Neutrophil (primary cell): ENCODE measurements around the gene MEP1B.

Source experiments
- H3K27ac ChIP-seq: fragments of 200-600 bp; sonication (generic); 2 replicates; pipeline ENCODE4 v1.5.1; 2016; ENCODE audit warnings: mild to moderate bottlenecking, moderate library complexity
- H3K27me3 ChIP-seq: fragments of 200-600 bp; sonication (generic); 2 replicates; pipeline ENCODE4 v1.6.0; 2016; ENCODE audit warnings: mild to moderate bottlenecking
- H3K36me3 ChIP-seq: fragments of 200-600 bp; sonication (generic); 2 replicates; pipeline ENCODE4 v1.5.1; 2017
- H3K4me1 ChIP-seq, 2 experiments: fragments of 200-600 bp in 1 of 2; sonication (generic) in 1 of 2; 1 replicate in 1 of 2; 2 replicates in 1 of 2; pipeline versions ENCODE4 v1.5.1 to v1.6.1; 2013 to 2016; ENCODE audit warnings: low read depth in 1 of 2, low read length in 1 of 2, mild to moderate bottlenecking in 1 of 2, moderate library complexity in 1 of 2; ENCODE audit not compliant: control insufficient read depth in 1 of 2, insufficient read depth in 1 of 2
- H3K4me3 ChIP-seq, 2 experiments: fragments of 200-600 bp in 1 of 2; sonication (generic) in 1 of 2; 1 replicate in 1 of 2; 2 replicates in 1 of 2; pipeline ENCODE4 v1.5.1; 2013 to 2016; ENCODE audit warnings: low read depth in 1 of 2, low read length in 1 of 2, mild to moderate bottlenecking in 1 of 2, moderate library complexity in 1 of 2
- H3K9me3 ChIP-seq: fragments of 200-600 bp; sonication (generic); 2 replicates; pipeline ENCODE4 v1.5.1; 2016
- TF ChIP-seq, protein P1 (sequence below): fragments of 200-600 bp; sonication (generic); IDR thresholded peaks from 2 replicates; pipeline ENCODE4 v1.5.1; 2016; ENCODE audit warnings: antibody characterized with exemption

The MEP1B gene

DNA sequence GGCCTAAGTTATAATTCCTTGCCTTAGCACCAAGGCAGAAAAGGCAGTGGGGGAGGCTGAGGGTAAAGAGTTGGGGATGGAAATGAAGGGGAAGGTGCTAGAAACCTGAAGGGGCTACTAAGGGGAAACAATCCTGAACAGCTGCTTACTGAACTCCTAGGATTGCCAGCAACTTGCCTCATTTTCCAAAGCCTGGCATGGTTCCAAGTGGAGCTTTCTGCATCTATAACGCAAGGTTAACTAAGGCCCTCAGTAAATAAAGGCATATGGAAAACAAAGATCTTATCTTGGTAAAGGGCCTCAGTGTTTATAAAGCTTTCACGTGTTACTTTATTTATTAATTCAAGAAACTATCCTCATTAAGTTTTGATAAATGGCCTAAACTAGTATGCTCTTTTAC is 10.9 kb downstream of the MEP1B start:
- no peak overlapping the region for H3K27ac ChIP-seq
- H3K4me3 ChIP-seq, result no peak overlapping the region
- no peaks in the 10 kb centered on the region for H3K27me3 ChIP-seq
- H3K9me3 ChIP-seq, result no peaks in the 10 kb centered on the region
- TF ChIP-seq, protein P1, sequence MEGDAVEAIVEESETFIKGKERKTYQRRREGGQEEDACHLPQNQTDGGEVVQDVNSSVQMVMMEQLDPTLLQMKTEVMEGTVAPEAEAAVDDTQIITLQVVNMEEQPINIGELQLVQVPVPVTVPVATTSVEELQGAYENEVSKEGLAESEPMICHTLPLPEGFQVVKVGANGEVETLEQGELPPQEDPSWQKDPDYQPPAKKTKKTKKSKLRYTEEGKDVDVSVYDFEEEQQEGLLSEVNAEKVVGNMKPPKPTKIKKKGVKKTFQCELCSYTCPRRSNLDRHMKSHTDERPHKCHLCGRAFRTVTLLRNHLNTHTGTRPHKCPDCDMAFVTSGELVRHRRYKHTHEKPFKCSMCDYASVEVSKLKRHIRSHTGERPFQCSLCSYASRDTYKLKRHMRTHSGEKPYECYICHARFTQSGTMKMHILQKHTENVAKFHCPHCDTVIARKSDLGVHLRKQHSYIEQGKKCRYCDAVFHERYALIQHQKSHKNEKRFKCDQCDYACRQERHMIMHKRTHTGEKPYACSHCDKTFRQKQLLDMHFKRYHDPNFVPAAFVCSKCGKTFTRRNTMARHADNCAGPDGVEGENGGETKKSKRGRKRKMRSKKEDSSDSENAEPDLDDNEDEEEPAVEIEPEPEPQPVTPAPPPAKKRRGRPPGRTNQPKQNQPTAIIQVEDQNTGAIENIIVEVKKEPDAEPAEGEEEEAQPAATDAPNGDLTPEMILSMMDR, result no peak
- H3K4me1 ChIP-seq, result no peaks in the 10 kb centered on the region
- H3K36me3 ChIP-seq, result no peaks in the 10 kb centered on the region

DNA sequence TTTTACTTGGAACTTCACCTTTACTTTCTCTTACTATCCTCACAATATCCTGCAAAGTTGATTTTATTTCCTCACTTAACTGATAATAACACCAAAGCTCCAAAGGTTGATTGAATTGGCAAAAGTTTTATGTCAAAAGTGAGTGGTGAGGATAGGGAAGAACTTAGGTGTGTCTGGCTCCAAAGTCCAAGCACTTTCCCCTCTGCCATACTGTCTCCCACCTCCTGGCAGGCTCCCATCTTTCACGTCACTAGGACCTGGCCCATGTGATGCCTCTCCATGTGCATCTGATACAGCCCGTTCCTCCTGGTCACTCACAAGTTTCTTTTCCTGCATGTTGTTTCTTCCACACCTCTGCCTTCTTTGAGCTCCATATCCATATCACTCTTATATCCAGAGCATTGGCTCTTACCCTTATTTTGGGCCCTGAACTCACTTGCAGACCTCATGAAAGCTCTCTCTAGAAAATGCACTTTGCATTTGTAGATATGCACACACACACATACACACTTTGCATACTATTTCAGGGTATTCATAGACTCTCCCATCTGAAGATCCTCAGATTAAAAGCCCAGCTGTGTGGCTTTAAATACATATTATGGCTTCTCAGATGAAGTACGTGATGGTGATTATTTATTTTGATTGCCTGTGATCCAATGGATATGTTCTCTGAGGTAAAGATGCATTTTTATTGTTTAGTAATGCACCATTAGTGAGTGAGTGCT is 12.3 kb downstream of the MEP1B start:
- no peaks in the 10 kb centered on the region for H3K27me3 ChIP-seq
- no peaks in the 10 kb centered on the region for H3K9me3 ChIP-seq
- TF ChIP-seq, protein P1, result no peak
- H3K4me3 ChIP-seq, result no peak overlapping the region
- no peak overlapping the region for H3K27ac ChIP-seq
- no peaks in the 10 kb centered on the region for H3K36me3 ChIP-seq
- H3K4me1 ChIP-seq, result no peaks in the 10 kb centered on the region

DNA sequence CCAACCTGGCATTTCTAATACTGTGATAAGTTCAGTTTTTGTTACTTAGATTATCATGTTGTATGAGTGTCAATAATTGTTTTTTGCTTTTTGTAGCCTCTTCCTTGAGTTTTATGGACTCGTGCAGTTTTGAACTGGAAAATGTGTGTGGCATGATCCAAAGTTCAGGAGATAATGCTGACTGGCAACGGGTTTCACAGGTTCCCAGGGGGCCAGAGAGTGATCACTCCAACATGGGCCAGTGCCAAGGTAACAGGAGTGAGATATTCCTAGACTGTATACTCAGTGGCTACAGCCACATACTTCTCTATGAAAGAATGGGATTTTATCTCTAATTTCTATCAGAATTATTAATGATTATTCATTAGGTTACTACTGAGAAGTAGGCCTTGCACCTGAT is 18.2 kb downstream of the MEP1B start:
- H3K36me3 ChIP-seq, result no peaks in the 10 kb centered on the region

DNA sequence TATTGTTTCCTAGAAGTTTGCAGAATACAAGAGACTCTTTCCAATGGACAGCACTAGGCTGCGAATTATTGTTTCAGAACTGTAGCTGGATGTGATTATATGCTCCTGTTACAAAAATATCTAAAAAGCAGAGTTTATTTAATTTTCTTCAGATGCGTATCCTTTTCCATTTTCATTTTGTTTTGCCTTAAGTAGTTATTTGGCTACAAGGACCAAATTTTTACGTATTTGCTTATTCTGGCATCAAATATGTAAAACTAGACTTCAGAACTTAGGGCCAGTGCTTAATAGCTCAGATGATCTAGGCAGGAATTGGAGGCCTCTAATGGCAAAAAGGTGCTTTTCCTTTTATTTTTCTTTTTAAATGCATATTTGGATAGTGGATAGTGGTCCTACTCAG is 18.7 kb downstream of the MEP1B start:
- H3K27me3 ChIP-seq, result no peaks in the 10 kb centered on the region
- H3K36me3 ChIP-seq, result no peaks in the 10 kb centered on the region
- TF ChIP-seq, protein P1, result no peak
- no peaks in the 10 kb centered on the region for H3K9me3 ChIP-seq
- no peak overlapping the region for H3K27ac ChIP-seq
- no peak overlapping the region for H3K4me3 ChIP-seq
- no peaks in the 10 kb centered on the region for H3K4me1 ChIP-seq

More for the DNA sequence above, 18.2 kb downstream of the MEP1B start:
- no peak overlapping the region for H3K27ac ChIP-seq
- H3K4me1 ChIP-seq, result no peaks in the 10 kb centered on the region
- no peaks in the 10 kb centered on the region for H3K9me3 ChIP-seq
- no peaks in the 10 kb centered on the region for H3K27me3 ChIP-seq
- H3K4me3 ChIP-seq, result no peak overlapping the region
- TF ChIP-seq, protein P1, result no peak

DNA sequence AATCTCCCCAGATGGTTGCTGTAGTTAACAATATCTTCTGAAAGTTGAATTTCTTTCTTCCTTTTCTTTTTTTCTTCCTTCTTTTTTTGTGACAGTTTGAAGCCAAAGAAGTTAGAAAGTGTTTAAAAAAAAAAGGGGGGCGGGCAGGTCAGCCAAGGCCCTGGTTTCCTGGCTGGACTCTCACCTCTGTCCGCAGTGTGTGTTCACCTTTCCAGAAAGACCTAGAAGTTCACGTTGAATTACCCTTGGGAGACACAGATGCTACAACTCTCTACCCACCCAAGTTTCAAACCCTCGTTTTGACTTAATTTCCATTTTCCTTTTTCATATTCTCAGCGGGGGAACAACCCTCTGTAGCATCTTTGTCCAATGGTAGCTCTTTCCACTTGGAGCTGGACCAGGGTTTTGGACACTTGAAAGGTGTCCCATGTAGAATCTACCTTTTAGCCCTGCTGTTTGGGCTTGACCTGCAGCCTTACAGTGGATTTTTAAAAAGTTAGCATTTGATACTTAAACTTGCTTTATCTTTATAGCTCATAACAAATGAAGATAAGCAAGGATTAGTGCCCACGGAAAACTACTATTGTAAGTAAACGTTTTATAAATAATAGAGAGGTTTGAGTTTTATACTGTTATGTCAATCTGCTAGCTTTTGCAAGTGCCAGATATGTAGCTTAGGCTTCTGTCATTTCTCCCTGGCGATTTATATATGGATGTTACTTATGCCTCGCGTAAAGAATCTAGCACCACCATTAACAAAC is 20.0 kb downstream of the MEP1B start:
- TF ChIP-seq, protein P1, result no peak
- Histone ChIP-seq H3K27me3 (no peaks in the 10 kb centered on the region), H3K9me3 (no peaks in the 10 kb centered on the region), H3K4me3 (no peak overlapping the region), H3K27ac (no peak overlapping the region), H3K4me1 (no peaks in the 10 kb centered on the region), H3K36me3 (no peaks in the 10 kb centered on the region)
